ENCODE measurements around the gene TMPRSS9.

DNA sequence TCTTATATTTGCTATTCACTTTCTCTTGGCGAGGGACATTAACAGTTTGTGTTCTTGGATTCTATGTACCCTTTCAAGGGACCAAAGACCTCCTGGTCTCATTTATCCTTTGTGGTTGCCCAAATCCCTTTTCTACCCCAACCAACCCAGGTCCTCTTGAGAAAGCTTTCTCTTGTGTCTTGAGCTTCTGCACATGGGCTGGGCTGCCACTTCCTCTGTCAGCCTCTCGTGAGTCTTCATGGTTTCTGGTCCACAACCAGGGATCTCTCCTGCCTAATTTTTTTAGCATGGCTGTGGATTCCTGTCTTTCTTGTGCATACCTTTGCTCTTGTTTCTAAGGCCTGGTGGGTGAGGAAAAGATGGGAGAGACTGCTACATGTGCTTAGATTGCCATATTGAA is 52.4 kb downstream of the TMPRSS9 start:
- TF ChIP-seq, protein P1, sequence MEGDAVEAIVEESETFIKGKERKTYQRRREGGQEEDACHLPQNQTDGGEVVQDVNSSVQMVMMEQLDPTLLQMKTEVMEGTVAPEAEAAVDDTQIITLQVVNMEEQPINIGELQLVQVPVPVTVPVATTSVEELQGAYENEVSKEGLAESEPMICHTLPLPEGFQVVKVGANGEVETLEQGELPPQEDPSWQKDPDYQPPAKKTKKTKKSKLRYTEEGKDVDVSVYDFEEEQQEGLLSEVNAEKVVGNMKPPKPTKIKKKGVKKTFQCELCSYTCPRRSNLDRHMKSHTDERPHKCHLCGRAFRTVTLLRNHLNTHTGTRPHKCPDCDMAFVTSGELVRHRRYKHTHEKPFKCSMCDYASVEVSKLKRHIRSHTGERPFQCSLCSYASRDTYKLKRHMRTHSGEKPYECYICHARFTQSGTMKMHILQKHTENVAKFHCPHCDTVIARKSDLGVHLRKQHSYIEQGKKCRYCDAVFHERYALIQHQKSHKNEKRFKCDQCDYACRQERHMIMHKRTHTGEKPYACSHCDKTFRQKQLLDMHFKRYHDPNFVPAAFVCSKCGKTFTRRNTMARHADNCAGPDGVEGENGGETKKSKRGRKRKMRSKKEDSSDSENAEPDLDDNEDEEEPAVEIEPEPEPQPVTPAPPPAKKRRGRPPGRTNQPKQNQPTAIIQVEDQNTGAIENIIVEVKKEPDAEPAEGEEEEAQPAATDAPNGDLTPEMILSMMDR (IDR thresholded peaks at IDR 0.05): no peak
- no peak for TF ChIP-seq POLR2A (IDR thresholded peaks at IDR 0.05)
